ENCODE data around the gene AP4B1.
"Not testable (repeated sequence)": the region's sequence is repeated elsewhere in the genome, so short reads cannot be mapped to it uniquely, and the experiment has no call there.

AP4B1 gene

DNA sequence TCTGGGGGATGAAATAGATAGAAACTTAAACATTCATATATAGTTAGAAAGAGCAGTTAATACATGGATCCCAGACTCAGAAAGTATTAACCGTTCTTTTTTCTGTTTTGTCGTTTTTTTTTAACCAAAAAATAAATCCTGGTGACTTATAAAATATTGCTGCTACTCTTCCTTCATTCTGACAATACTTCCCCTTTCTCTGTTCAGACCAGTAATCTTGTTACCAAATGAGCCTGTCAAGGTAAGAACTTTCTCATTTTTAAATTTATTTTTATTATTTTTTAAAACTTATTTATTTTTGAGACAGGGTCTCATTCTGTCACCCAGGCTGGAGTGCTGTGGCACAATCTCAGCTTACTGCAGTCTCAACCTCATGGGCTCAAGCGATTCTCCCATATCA lies 46.8 kb downstream of the AP4B1 start:
- DNase-seq (ENCODE audit: low read depth) = no peak
- TF ChIP-seq CTCF (conservative IDR thresholded peaks at IDR 0.05; ENCODE audit: control insufficient read depth, insufficient read depth, low read depth, low read length) = no peak

GRCh38 chr1:113856401-113856790 lies 48.2 kb downstream of the AP4B1 start:
- no peak for DNase-seq (ENCODE audit: low read depth)

More for the DNA sequence above, 46.8 kb downstream of the AP4B1 start:
- no peak overlapping the region for H3K4me3 ChIP-seq (ENCODE audit: control insufficient read depth, low read depth, low read length)

GRCh38 chr1:113855630-113856400 lies 48.8 kb downstream of the AP4B1 start:
- H3K4me3 ChIP-seq (ENCODE audit: control insufficient read depth, low read depth, low read length) = no peak overlapping the region
- no peak for TF ChIP-seq CTCF (conservative IDR thresholded peaks at IDR 0.05; ENCODE audit: control insufficient read depth, insufficient read depth, low read depth, low read length)
- DNase-seq (ENCODE audit: low read depth) = no peak

More at GRCh38 chr1:113856401-113856790, 48.2 kb downstream of the AP4B1 start:
- TF ChIP-seq CTCF (conservative IDR thresholded peaks at IDR 0.05; ENCODE audit: control insufficient read depth, insufficient read depth, low read depth, low read length) = no peak
- no peak overlapping the region for H3K4me3 ChIP-seq (ENCODE audit: control insufficient read depth, low read depth, low read length)

DNA sequence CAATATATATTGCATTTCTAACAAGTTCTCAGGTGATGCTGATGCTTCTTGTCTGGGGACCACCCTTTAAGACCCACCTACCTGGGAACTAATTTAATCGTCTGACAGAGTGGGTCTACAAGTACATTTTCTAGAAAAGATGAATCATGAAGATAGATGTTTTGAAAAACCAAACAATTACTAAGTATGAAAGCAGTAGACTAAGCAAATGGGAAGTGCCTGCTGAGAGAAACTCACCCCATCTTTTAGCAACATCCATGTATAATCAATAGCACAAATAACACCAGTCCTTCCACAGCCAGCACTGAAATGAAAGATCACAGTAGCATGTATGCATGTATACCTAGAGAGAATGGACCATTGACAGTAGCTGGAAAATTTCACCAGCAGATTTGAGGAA lies 50.4 kb downstream of the AP4B1 start:
- H3K4me3 ChIP-seq (ENCODE audit: control insufficient read depth, low read depth, low read length) = no peak overlapping the region
- TF ChIP-seq CTCF (conservative IDR thresholded peaks at IDR 0.05; ENCODE audit: control insufficient read depth, insufficient read depth, low read depth, low read length) = no peak
- no peak for DNase-seq (ENCODE audit: low read depth)

GRCh38 chr1:113852694-113853093 lies 51.9 kb downstream of the AP4B1 start:
- not testable (repeated sequence) for DNase-seq (ENCODE audit: low read depth); H3K4me3 ChIP-seq (ENCODE audit: control insufficient read depth, low read depth, low read length)

DNA sequence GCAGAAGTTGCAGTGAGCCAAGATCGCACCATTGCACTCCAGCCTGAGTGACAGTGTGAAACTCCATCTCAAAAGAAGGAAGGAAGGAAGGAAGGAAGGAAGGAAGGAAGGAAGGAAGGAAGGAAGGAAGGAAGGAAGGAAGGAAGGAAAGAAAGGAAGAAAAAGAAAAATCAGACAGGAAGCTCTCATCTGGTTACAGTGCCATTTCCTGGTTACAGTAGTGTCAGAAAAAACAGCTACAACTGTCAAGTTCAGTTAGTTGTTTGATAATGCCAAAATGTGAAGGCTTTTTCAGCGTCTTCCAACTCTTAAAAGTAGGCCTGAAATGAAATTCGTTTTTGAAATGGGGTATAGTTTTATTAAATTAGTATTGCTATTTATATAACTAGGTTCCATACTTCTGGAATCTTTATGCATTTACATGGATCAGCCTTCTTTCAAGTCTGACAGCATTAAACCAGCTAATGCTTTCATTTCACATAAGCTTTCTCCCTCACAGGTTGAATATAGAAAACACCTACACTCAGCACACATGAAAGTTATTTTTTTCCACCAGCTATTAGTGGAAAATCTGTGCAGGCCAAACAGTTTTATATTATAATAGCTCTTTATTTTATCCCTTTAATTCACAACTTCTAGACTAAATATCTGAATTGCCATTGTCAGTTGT lies 54.3 kb downstream of the AP4B1 start:
- no peak overlapping the region for H3K4me3 ChIP-seq (ENCODE audit: control insufficient read depth, low read depth, low read length)
- no peak for DNase-seq (ENCODE audit: low read depth)

More for the DNA sequence above, 54.3 kb downstream of the AP4B1 start:
- TF ChIP-seq CTCF (conservative IDR thresholded peaks at IDR 0.05; ENCODE audit: control insufficient read depth, insufficient read depth, low read depth, low read length) = no peak

Measured in fibroblast of mammary gland (primary cell).